Aorta (tissue), 5 donors: ENCODE results near the gene CALB2. TPM values are rescaled to one million over a fixed set of nuclear protein-coding genes. Genes with fewer than 3 reads are reported as not detected.

Experiments
- ATAC-seq: fragments of 200-7000 bp; cut with Tn5 transposase; one replicate; pipeline ENCODE4 v1.9.1; 2022; ENCODE audit warnings: moderate library complexity; ENCODE audit not compliant: low FRiP score
- DNase-seq, 2 donors: peaks; one replicate each; pipeline ENCODE4 v3.0.0-alpha.2; 2020
- H3K27ac ChIP-seq, 2 donors: one replicate each; pipeline ENCODE4 v1.5.1; 2013; ENCODE audit warnings: low read length in 2 of 2, mild to moderate bottlenecking in 2 of 2, moderate library complexity in 2 of 2, control low read depth in 1 of 2, inconsistent platforms in 1 of 2, low read depth in 1 of 2
- H3K27me3 ChIP-seq, 2 donors: one replicate each; pipeline ENCODE4 v1.6.1; 2013; ENCODE audit warnings: control low read depth in 1 of 2, low read length in 1 of 2, mild to moderate bottlenecking in 1 of 2, moderate library complexity in 1 of 2; ENCODE audit not compliant: insufficient read depth in 2 of 2, control insufficient read depth in 1 of 2
- H3K36me3 ChIP-seq, 2 donors: one replicate each; pipeline ENCODE4 v1.6.1; 2013; ENCODE audit warnings: control low read depth in 1 of 2, low read length in 1 of 2, mild to moderate bottlenecking in 1 of 2; ENCODE audit not compliant: insufficient read depth in 2 of 2, control insufficient read depth in 1 of 2
- H3K4me1 ChIP-seq, 2 donors: one replicate each; pipeline ENCODE4 v1.6.1; 2013; ENCODE audit warnings: low read length in 2 of 2, control low read depth in 1 of 2, mild to moderate bottlenecking in 1 of 2, moderate library complexity in 1 of 2; ENCODE audit not compliant: insufficient read depth in 2 of 2, control insufficient read depth in 1 of 2
- H3K4me3 ChIP-seq, 2 donors: one replicate each; pipeline ENCODE4 v1.5.1; 2013; ENCODE audit warnings: low read length in 2 of 2, control low read depth in 1 of 2, mild to moderate bottlenecking in 1 of 2
- H3K9me3 ChIP-seq: one replicate; pipeline ENCODE4 v1.6.1; 2013; ENCODE audit warnings: mild to moderate bottlenecking, low read length; ENCODE audit not compliant: control insufficient read depth
- WGBS, 2 donors: extraction: QIAGEN DNeasy Blood & Tissue Kit; methylation state at CpG; one replicate each; pipeline ENCODE4 v1.1.7; 2013; 5-methylcytosine and 5-hydroxymethylcytosine counted together
- intact Hi-C, 2 donors: fragments of 100-400 bp; cut with DNase I; formaldehyde crosslinking; loops; one replicate each; pipeline versions ENCODE4 v1.14.2 to v1.15.0; 2022
- polyA plus RNA-seq, 2 donors: library from polyadenylated mRNA; stranded (reverse); fragments of 200-250 nt; gene quantifications; one replicate each; pipeline ENCODE4 v1.2.3, GENCODE V29; 2013
- total RNA-seq, 2 donors: library from RNA; stranded (reverse); fragmentation: NEBNext Ultra II Directional; extraction: Animal tissue kit (Norgen Biotek cat#: 25700); gene quantifications; one replicate each; pipeline ENCODE4 v1.2.1, GENCODE V29; 2021
- donor health status: healthy with polysubstance abuse.
- donor health status: Bipolar disorder and iron deficiency.
- donor health status: DM: no; HTN: no; CAD: no.
- donor health status: DM: no; HTN: no; CAD: no.
- donor health status: DM: yes; HTN: yes; CAD: no.

CALB2 gene
- total and polyA plus RNA-seq, 4 donors, result 0.84 to 1.1 TPM; not detected in 2

DNA sequence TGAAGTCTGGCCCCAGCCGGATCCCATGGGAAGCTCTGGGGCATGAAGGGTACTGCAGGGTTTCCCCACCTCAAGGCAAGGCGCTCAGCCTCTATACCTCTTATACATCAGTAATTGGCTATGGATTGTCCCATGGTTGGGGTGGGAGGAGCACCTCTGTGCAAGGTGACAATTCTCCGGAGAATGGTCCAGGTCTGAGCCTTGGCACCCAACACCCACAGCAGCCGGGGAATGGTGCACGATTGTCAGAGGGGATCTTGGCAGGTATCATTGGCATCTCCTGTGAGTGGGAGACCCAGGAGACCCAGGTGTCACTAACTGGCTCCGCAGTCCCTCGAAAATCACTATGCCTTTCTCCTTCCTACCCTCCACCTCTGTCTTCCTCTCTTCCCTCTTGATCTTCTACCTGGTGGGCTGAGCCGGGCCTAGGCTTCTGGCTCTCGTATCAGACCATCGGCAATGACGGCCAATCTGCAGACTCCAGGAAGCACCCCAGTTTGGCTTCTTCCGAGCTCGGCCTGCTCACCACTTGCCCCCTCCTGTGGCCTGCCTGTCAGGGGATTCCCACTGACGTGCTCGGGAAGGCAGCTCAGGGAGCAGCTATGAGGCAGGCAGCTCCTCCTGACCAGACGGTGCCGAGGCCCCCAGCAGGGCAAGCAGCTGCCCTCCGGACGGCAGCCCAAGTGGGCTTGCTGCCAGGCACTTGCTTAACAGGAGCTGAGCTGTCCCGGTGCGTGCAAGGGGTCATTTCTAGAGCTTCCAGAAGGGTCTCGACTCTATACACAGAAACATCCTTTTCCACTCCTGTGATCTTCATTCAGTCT is 10.0 kb upstream of the CALB2 start:
- ATAC-seq, result no peak
- DNase-seq, result no peak
- H3K27me3 ChIP-seq, result no peaks in the 10 kb centered on the region
- no peak overlapping the region for H3K27ac ChIP-seq
- intact Hi-C loops, result no loop called here
- WGBS, 2 donors, result 75 to 77% methylated on average over 22 of the region's 22 CpGs
- no peaks in the 10 kb centered on the region for H3K4me1 ChIP-seq
- no peaks in the 10 kb centered on the region for H3K9me3 ChIP-seq
- no peak overlapping the region for H3K4me3 ChIP-seq
- no peaks in the 10 kb centered on the region for H3K36me3 ChIP-seq

DNA sequence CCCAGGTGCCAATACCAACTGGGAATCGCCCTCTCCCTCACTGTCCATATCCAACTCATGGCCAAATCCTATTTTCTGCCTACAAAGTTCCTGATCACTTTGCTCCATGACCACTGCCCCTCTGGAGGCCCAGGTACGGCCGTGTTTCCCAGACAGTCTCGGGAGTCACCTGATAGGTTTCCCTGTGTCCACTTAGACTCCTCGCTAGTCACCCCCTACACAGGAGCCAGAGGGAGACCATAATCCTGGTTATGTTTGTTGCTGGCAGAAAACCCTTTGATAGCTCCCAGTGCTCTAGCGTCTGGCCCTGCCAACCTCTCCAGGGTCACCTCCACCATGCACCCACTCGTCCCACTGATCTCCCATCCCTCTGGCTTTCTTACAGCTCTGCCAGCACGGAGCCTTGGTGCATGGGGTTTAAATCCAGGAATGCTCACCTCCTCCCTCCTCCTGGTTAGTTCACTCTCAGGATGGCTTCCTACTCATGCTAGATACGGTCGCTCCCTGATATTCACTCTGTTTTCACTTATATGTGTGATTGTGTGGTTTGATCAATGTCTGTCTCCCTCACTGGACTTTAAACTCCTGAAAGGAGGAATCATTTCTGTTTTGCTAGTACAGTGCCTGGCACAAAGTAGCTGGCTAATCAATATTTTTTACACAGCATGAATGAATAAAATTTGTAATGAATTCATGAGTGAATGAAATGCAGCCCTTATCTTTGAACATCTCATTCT is 7.5 kb upstream of the CALB2 start:
- 70% methylated on average over 10 of the region's 10 CpGs for WGBS, 2 donors
- no peak for DNase-seq
- H3K9me3 ChIP-seq, result no peaks in the 10 kb centered on the region
- no peak for ATAC-seq
- no peaks in the 10 kb centered on the region for H3K4me1 ChIP-seq
- no peaks in the 10 kb centered on the region for H3K36me3 ChIP-seq
- no peak overlapping the region for H3K27ac ChIP-seq
- no peaks in the 10 kb centered on the region for H3K27me3 ChIP-seq
- H3K4me3 ChIP-seq, result no peak overlapping the region
- intact Hi-C loops, result loop anchor here in 1 of 2 donors (10.0 kb wide), 1 partner anchor 676 kb away; no protein-coding TSS in a partner anchor

DNA sequence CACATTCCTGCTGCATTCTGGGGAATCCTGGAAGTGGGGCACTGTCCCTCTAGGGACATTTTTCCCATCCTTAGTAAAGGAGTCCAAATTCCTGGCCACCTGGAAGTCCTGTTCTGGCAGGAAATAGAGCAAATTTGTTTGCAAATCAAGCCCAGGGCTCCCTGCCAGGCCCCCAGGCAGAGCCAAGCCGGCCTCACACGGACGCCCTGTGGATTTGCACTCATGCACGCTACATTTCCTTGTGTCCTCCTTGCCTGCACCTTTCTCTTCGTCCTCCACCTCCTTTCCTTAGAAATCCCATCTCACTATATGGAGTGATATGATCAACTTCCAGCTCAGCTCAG is 7.0 kb upstream of the CALB2 start:
- WGBS, 2 donors, result 40 to 41% methylated on average over 5 of the region's 5 CpGs
- ATAC-seq, result no peak
- H3K27ac ChIP-seq, result no peak overlapping the region
- intact Hi-C loops, result loop anchor here in 1 of 2 donors (10.0 kb wide), 1 partner anchor 677 kb away; no protein-coding TSS in a partner anchor
- no peak for DNase-seq
- no peak overlapping the region for H3K4me3 ChIP-seq
- no peaks in the 10 kb centered on the region for H3K27me3 ChIP-seq
- no peaks in the 10 kb centered on the region for H3K9me3 ChIP-seq
- H3K36me3 ChIP-seq, result no peaks in the 10 kb centered on the region
- no peaks in the 10 kb centered on the region for H3K4me1 ChIP-seq

DNA sequence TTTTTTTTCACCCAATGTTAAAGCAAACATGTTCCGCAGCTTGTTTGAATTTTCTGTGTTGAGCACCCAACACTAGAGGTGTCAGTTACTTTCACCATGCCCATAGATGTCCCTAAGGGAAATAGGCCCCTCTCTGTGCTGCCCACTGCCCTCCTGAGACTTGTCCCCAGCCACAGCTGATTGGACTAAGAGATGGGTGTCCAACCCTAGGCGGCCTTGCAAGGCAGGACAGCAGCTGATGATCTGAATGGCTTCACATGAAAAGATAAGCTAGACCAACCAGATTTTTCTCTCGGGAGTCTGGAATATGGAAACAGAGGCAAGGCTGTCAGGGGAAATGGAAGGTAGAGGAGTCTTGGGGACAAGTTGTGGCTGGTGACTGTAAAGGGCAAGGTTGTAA is 6.1 kb upstream of the CALB2 start:
- no peak overlapping the region for H3K27ac ChIP-seq
- no peak for DNase-seq
- H3K4me3 ChIP-seq, result no peak overlapping the region
- ATAC-seq, result no peak
- no peaks in the 10 kb centered on the region for H3K4me1 ChIP-seq
- H3K27me3 ChIP-seq, result no peaks in the 10 kb centered on the region
- 74 to 83% methylated on average over 3 of the region's 3 CpGs for WGBS, 2 donors
- no peaks in the 10 kb centered on the region for H3K36me3 ChIP-seq
- intact Hi-C loops, result loop anchor here in 1 of 2 donors (10.0 kb wide), 1 partner anchor 678 kb away; no protein-coding TSS in a partner anchor
- H3K9me3 ChIP-seq, result no peaks in the 10 kb centered on the region

DNA sequence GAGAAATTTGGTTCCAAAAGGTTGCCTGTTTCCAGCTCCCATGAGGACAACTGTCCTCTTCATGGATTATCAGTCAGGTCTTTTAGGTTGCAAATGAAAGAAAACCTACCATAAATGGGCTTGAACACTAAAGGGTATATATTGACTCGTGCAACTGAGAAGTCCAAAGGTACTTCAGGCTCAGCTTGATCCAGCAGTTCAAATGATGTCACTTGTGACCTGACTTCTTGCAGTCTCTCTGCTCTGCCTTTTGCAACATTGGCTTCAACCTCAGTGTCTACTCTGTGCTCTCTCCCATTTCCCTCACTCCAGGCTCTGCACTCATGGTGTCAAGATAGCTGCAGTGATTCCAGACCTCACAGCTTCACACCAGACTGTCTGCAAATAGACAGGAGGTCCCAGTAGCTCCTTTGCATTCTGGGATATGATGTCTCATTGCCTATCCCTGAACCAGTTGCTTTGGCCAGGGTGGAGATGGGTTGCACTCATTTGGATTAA is 5.5 kb upstream of the CALB2 start:
- H3K36me3 ChIP-seq, result no peaks in the 10 kb centered on the region
- no peaks in the 10 kb centered on the region for H3K4me1 ChIP-seq
- no peaks in the 10 kb centered on the region for H3K27me3 ChIP-seq
- no peak overlapping the region for H3K4me3 ChIP-seq
- ATAC-seq (no peak), DNase-seq (no peak)
- H3K9me3 ChIP-seq, result no peaks in the 10 kb centered on the region
- intact Hi-C loops, result loop anchor here in 1 of 2 donors (10.0 kb wide), 1 partner anchor 678 kb away; no protein-coding TSS in a partner anchor
- no peak overlapping the region for H3K27ac ChIP-seq
- WGBS, 2 donors, result 77 to 82% methylated on average over 1 of the region's 1 CpG

DNA sequence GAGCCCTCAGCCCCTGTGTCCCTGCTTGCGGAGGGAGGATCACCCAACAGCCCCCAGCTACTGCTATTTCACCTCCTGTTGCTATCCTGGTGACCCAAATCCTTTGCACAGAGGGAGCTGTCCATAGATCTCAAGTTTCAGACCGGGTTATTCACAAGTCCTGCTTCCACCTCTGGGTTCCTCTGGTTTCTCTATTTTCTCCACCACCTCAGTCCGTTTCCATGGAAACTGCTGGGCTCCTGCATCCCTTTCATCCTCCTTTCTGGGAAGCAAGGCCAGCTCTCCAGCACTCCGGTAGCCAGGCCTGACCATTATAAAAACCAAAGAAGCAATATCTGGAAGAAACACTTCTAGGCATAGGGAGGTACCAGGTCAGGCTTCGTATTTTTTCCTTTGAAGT is 4.8 kb upstream of the CALB2 start:
- H3K27ac ChIP-seq, result no peak overlapping the region
- intact Hi-C loops, result loop anchor here in 1 of 2 donors (10.0 kb wide), 1 partner anchor 679 kb away; no protein-coding TSS in a partner anchor
- no peaks in the 10 kb centered on the region for H3K9me3 ChIP-seq
- WGBS, 2 donors, result 39 to 55% methylated on average over 5 of the region's 5 CpGs
- H3K4me3 ChIP-seq, result no peak overlapping the region
- ATAC-seq (no peak), DNase-seq (no peak)
- H3K4me1 ChIP-seq, result no peaks in the 10 kb centered on the region
- no peaks in the 10 kb centered on the region for H3K36me3 ChIP-seq
- no peaks in the 10 kb centered on the region for H3K27me3 ChIP-seq

DNA sequence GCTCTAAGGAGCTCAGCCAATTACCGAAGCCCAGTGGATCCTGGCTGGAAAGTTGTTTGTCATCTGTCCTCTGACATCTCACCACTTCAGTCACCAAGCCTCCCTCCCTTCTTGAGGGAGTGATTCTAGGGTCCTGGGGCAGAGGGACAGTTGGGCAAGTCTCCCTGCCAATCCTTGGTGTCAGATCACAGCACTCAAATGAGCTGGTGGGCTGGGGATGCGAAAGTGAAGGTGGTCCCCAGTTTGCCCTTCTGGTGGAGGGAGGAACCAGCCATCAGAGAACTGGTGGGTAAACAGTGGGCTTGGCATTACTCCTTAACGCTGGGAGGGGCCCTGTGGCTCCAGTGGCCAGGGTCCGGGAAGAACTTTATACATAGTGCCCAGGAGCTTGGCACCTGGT is 4.4 kb upstream of the CALB2 start:
- H3K27ac ChIP-seq, result no peak overlapping the region
- intact Hi-C loops, result loop anchor here in 1 of 2 donors (10.0 kb wide), 1 partner anchor 679 kb away; no protein-coding TSS in a partner anchor
- DNase-seq, result peak in 1 of 2 donors; percentile 21
- no peaks in the 10 kb centered on the region for H3K4me1 ChIP-seq
- no peak for ATAC-seq
- no peaks in the 10 kb centered on the region for H3K9me3 ChIP-seq
- H3K36me3 ChIP-seq, result no peaks in the 10 kb centered on the region
- no peak overlapping the region for H3K4me3 ChIP-seq
- 76 to 77% methylated on average over 4 of the region's 4 CpGs for WGBS, 2 donors
- H3K27me3 ChIP-seq, result no peaks in the 10 kb centered on the region

DNA sequence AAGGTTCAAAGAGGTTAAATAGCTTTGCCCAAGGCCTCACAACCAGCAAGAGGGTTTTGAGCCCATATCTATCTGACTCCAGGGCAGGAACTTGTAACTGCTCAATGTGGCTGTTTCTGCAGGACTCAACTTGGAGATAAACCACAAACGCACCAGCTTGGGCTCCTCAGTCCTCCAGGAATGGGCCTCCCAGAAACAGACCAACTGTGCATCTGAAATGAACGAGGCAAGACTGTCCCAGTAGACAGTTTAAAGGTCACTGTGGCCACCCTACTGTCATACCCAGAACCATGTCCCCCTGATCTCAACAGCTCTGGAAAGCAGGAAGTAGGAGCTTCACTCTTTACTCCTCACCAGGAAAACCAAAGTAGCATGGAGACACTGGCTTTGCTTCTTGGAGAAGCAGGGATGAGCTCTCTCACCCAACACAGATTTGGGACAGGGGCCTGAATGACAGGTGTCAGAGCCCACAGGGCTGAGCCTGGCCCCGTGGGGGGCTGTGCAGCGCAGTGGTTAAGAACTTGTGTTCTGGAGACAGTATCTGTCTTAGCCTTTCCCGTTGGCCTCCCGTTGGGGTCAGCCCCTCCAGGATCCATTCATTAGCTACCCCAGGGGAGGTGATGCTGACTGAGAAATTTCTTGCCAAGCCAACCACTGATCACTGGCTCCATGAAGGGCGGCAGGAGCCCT is 2.3 kb upstream of the CALB2 start:
- ATAC-seq (no peak), DNase-seq (peak in 1 of 2 donors; percentile 43)
- H3K27ac ChIP-seq, result no peak overlapping the region
- H3K4me3 ChIP-seq, result no peak overlapping the region
- 67 to 72% methylated on average over 7 of the region's 7 CpGs for WGBS, 2 donors
- no peaks in the 10 kb centered on the region for H3K36me3 ChIP-seq
- H3K4me1 ChIP-seq, result no peaks in the 10 kb centered on the region
- intact Hi-C loops, result loop anchor here in 1 of 2 donors (5.0 to 10.0 kb wide), 2 partner anchors 549 to 681 kb away; no protein-coding TSS in a partner anchor
- no peaks in the 10 kb centered on the region for H3K27me3 ChIP-seq
- no peaks in the 10 kb centered on the region for H3K9me3 ChIP-seq
